NCI-H1048 (cell line): ENCODE data around the gene PMM2.
"Not testable (repeated sequence)": the region's sequence is repeated elsewhere in the genome, so short reads cannot be mapped to it uniquely, and the experiment has no call there.

Experiments
- DNase-seq: peaks from one replicate; lab custom pipeline; 2025; lab: John Stamatoyannopoulos, UW

The PMM2 gene

GRCh38 chr16:8797364-8798173 lies at the start of gene PMM2, which contains the start of gene TMEM186:
TSS of gene PMM2 (plus strand) at chr16:8797839. CDS start at chr16:8797883, 44 bp downstream.
TSS of gene TMEM186 (minus strand) at chr16:8797639. CDS start at chr16:8797614, 25 bp downstream.
- DNase-seq = peak; percentile 75

GRCh38 chr16:8748944-8749343 lies 48.7 kb upstream of the PMM2 start:
- DNase-seq = not testable (repeated sequence)

- DNase-seq = no peak
Observed at GRCh38 chr16:8751481-8752311, 45.9 kb upstream of the PMM2 start.

- DNase-seq = no peak
Observed at GRCh38 chr16:8752706-8753105, 44.9 kb upstream of the PMM2 start.

GRCh38 chr16:8753416-8754054 lies 44.1 kb upstream of the PMM2 start:
- no peak for DNase-seq

- DNase-seq = no peak
Observed at GRCh38 chr16:8756755-8757154, 40.9 kb upstream of the PMM2 start.

- no peak for DNase-seq
Observed at GRCh38 chr16:8758022-8758421, 39.6 kb upstream of the PMM2 start.

GRCh38 chr16:8760021-8760420 lies 37.6 kb upstream of the PMM2 start:
- no peak for DNase-seq

GRCh38 chr16:8761078-8761477 lies 36.6 kb upstream of the PMM2 start:
- no peak for DNase-seq

GRCh38 chr16:8762254-8762653 lies 35.4 kb upstream of the PMM2 start:
- DNase-seq = no peak

GRCh38 chr16:8763083-8763482 lies 34.6 kb upstream of the PMM2 start:
- DNase-seq = no peak

GRCh38 chr16:8763899-8764298 lies 33.7 kb upstream of the PMM2 start:
- DNase-seq = no peak

GRCh38 chr16:8764525-8765250 lies 33.0 kb upstream of the PMM2 start:
- no peak for DNase-seq

GRCh38 chr16:8767176-8767575 lies 30.5 kb upstream of the PMM2 start:
- no peak for DNase-seq

- DNase-seq = no peak
Observed at GRCh38 chr16:8768283-8768682, 29.4 kb upstream of the PMM2 start.

GRCh38 chr16:8768692-8769091 lies 28.9 kb upstream of the PMM2 start:
- no peak for DNase-seq

GRCh38 chr16:8773537-8773936 lies 24.1 kb upstream of the PMM2 start:
- no peak for DNase-seq

GRCh38 chr16:8774208-8774607 lies 23.4 kb upstream of the PMM2 start:
- DNase-seq = no peak

GRCh38 chr16:8775359-8775758 lies 22.3 kb upstream of the PMM2 start:
- no peak for DNase-seq

GRCh38 chr16:8776129-8776584 lies 21.5 kb upstream of the PMM2 start:
- no peak for DNase-seq

GRCh38 chr16:8777217-8777616 lies 20.4 kb upstream of the PMM2 start:
- no peak for DNase-seq

- DNase-seq = no peak
Observed at GRCh38 chr16:8781797-8782196, 15.8 kb upstream of the PMM2 start.
